ENCODE data around the gene ZNF22.

Gene ZNF22

GRCh38 chr10:44965104-44965503 is 35.6 kb upstream of the ZNF22 start:
- no peak for DNase-seq (ENCODE audit: low read depth in 2 of 2)

- no peak for DNase-seq (ENCODE audit: low read depth in 2 of 2)
Measured at GRCh38 chr10:44965651-44966097, 35.0 kb upstream of the ZNF22 start.

GRCh38 chr10:44966129-44966815 is 34.5 kb upstream of the ZNF22 start:
- DNase-seq (ENCODE audit: low read depth in 2 of 2), result no peak

GRCh38 chr10:44966816-44967509 is 33.8 kb upstream of the ZNF22 start:
- no peak for DNase-seq (ENCODE audit: low read depth in 2 of 2)

GRCh38 chr10:44967616-44968015 is 33.1 kb upstream of the ZNF22 start:
- no peak for DNase-seq (ENCODE audit: low read depth in 2 of 2)

- DNase-seq (ENCODE audit: low read depth in 2 of 2), result no peak
Measured at GRCh38 chr10:44968091-44968490, 32.6 kb upstream of the ZNF22 start.

GRCh38 chr10:44968500-44969400 is 32.0 kb upstream of the ZNF22 start:
- DNase-seq (ENCODE audit: low read depth in 2 of 2), result no peak

- DNase-seq (ENCODE audit: low read depth in 2 of 2), result no peak
Measured at GRCh38 chr10:44969854-44970253, 30.9 kb upstream of the ZNF22 start.

GRCh38 chr10:44970812-44971395 is 29.8 kb upstream of the ZNF22 start:
- no peak for DNase-seq (ENCODE audit: low read depth in 2 of 2)

GRCh38 chr10:44971434-44971833 is 29.3 kb upstream of the ZNF22 start:
- DNase-seq (ENCODE audit: low read depth in 2 of 2), result no peak

- DNase-seq (ENCODE audit: low read depth in 2 of 2), result no peak
Measured at GRCh38 chr10:44971935-44972757, 28.6 kb upstream of the ZNF22 start.

GRCh38 chr10:44972874-44973306 is 27.8 kb upstream of the ZNF22 start:
- no peak for DNase-seq (ENCODE audit: low read depth in 2 of 2)

GRCh38 chr10:44973323-44974081 is 27.2 kb upstream of the ZNF22 start:
- no peak for DNase-seq (ENCODE audit: low read depth in 2 of 2)

- no peak for DNase-seq (ENCODE audit: low read depth in 2 of 2)
Measured at GRCh38 chr10:44974082-44974627, 26.6 kb upstream of the ZNF22 start.

- DNase-seq (ENCODE audit: low read depth in 2 of 2), result peak; percentile 36 to 38
Measured at GRCh38 chr10:44974628-44975430, 25.9 kb upstream of the ZNF22 start.

- no peak for DNase-seq (ENCODE audit: low read depth in 2 of 2)
Measured at GRCh38 chr10:44975431-44976331, 25.0 kb upstream of the ZNF22 start.

- DNase-seq (ENCODE audit: low read depth in 2 of 2), result no peak
Measured at GRCh38 chr10:44976352-44977198, 24.1 kb upstream of the ZNF22 start.

All from stimulated activated CD8-positive, alpha-beta memory T cell treated with anti-CD3 and anti-CD28 coated beads, Interleukin-2, amount 100 ng/mL, for 1 hour (primary cell).